NCI-H1092 treated with DMSO at 0.1 percent for 48 hours (cell line): ENCODE measurements around the gene CYTH4.
A peak's percentile ranks its signal among the peaks of the same experiment; 100 is the strongest.

Source experiments
- DNase-seq: peaks from one replicate; lab custom pipeline; 2025; lab: John Stamatoyannopoulos, UW

CYTH4 gene

GRCh38 chr22:37330200-37331033 is 48.1 kb downstream of the CYTH4 start:
- peak; percentile 68 for DNase-seq

- DNase-seq = peak; percentile 30
Observed at GRCh38 chr22:37331034-37331428, 48.7 kb downstream of the CYTH4 start.

- no peak for DNase-seq
Observed at GRCh38 chr22:37331856-37332536, 49.7 kb downstream of the CYTH4 start.

GRCh38 chr22:37333724-37334460 is 51.6 kb downstream of the CYTH4 start:
- DNase-seq = no peak

GRCh38 chr22:37334461-37334858 is 52.2 kb downstream of the CYTH4 start:
- no peak for DNase-seq

GRCh38 chr22:37334859-37335805 is 52.8 kb downstream of the CYTH4 start:
- peak; percentile 39 for DNase-seq

GRCh38 chr22:37335806-37336199 is 53.5 kb downstream of the CYTH4 start:
- no peak for DNase-seq

GRCh38 chr22:37336579-37336978 is 54.3 kb downstream of the CYTH4 start:
- no peak for DNase-seq

- no peak for DNase-seq
Observed at GRCh38 chr22:37337204-37337943, 55.1 kb downstream of the CYTH4 start.

- DNase-seq = no peak
Observed at GRCh38 chr22:37338539-37339246, 56.4 kb downstream of the CYTH4 start.

- peak; percentile 59 for DNase-seq
Observed at GRCh38 chr22:37340331-37341262, 58.3 kb downstream of the CYTH4 start.

- no peak for DNase-seq
Observed at GRCh38 chr22:37342065-37342464, 59.8 kb downstream of the CYTH4 start.

GRCh38 chr22:37343348-37343747 is 61.0 kb downstream of the CYTH4 start:
- DNase-seq = no peak

- no peak for DNase-seq
Observed at GRCh38 chr22:37343863-37344734, 61.8 kb downstream of the CYTH4 start.

- no peak for DNase-seq
Observed at GRCh38 chr22:37344735-37345449, 62.6 kb downstream of the CYTH4 start.

GRCh38 chr22:37345863-37346504 is 63.7 kb downstream of the CYTH4 start:
- peak; percentile 23 for DNase-seq

- no peak for DNase-seq
Observed at GRCh38 chr22:37346505-37346895, 64.2 kb downstream of the CYTH4 start.
